ENCODE data around the gene CD302. TPM values are rescaled to one million over a fixed set of nuclear protein-coding genes. Genes with fewer than 3 reads are reported as not detected.
"Not testable (repeated sequence)": the region's sequence is repeated elsewhere in the genome, so short reads cannot be mapped to it uniquely, and the experiment has no call there.

The CD302 gene
- total RNA-seq, 1 experiment from 2014 or later, result 0.68 TPM

DNA sequence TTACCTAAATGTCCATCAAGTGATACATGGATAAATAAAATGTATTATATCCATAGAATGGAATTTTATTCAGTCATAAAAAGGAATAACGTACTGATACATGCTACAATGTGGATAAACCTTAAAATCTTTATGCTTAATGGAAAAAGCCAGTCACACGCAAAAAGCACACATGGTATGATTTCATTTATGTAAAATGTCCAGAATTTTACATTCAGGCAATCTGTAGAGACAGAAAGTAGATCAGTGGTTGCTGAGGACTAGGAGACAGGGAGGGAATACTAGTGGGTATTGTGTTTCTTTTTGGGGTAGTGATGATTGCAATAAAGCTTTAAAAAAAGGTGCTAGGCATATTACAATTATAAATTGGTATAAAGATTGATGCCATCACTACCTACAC lies 30.7 kb upstream of the CD302 start:
- TF ChIP-seq CTCF (conservative IDR thresholded peaks at IDR 0.05), result no peak
- peaks cover 95% of the 10 kb centered on the region for H3K27me3 Mint-ChIP-seq (ENCODE audit: low read depth)
- no peak overlapping the region for H3K14ac ChIP-seq (ENCODE audit: insufficient read depth, low read length)

DNA sequence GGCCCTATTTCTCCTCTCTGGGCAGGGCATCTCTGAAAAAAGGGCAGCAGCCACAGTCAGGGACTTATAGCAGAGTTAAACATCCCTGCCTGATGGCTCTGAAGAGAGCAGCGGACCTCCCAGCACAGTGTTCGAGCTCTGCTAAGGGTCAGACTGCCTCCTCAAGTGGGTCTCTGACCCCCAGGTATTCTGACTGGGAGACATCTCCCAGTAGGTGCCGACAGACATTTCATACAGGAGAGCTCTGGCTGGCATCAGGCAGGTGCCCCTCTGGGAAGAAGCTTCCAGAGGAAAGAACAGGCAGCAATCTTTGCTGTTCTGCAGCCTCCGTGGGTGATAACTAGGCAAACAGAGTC lies 24.4 kb upstream of the CD302 start:
- H3K4ac ChIP-seq (ENCODE audit: low read depth, low read length); H3T11ph ChIP-seq (ENCODE audit: low read length); H4K20me1 ChIP-seq (ENCODE audit: control insufficient read depth, insufficient read depth, insufficient read length); H3K9me3 ChIP-seq (ENCODE audit: control insufficient read depth, low read depth, low read length); H3K23me2 ChIP-seq (ENCODE audit: insufficient read length, low read depth, low read length, poor library complexity, severe bottlenecking); H3K4me1 Mint-ChIP-seq; H2BK12ac ChIP-seq (ENCODE audit: insufficient read length, low read depth, low read length); H4K5ac ChIP-seq (ENCODE audit: insufficient read length, low read depth, low read length); H2AFZ ChIP-seq (ENCODE audit: low read length); H4K8ac ChIP-seq (replicated peaks; ENCODE audit: insufficient read length, low read depth, low read length); H3K14ac ChIP-seq (ENCODE audit: insufficient read depth, low read length); H3K4me1 ChIP-seq (ENCODE audit: insufficient read depth, low read length); H3K79me2 ChIP-seq (ENCODE audit: insufficient read depth, low read length); H3K9me3 Mint-ChIP-seq; H3K36me3 Mint-ChIP-seq (ENCODE audit: insufficient read depth in 1 of 3, low read depth in 3 of 3); H2BK20ac ChIP-seq (ENCODE audit: low read depth, low read length, poor library complexity, severe bottlenecking); H3K27me3 ChIP-seq (ENCODE audit: insufficient read depth, low read length); H4K91ac ChIP-seq (ENCODE audit: insufficient read length, low read depth, low read length); H3K18ac ChIP-seq (ENCODE audit: insufficient read length, low read depth, low read length); H3K56ac ChIP-seq (ENCODE audit: insufficient read length, low read depth, low read length); H3K9ac ChIP-seq (ENCODE audit: extremely low read depth, insufficient read length, low read length); H3K4me2 ChIP-seq (ENCODE audit: insufficient read depth, insufficient read length, low read length); H3K27ac ChIP-seq (ENCODE audit: insufficient read length, low read depth, low read length); H3K79me1 ChIP-seq (ENCODE audit: insufficient read depth, low read depth, low read length, poor library complexity, severe bottlenecking); H3K23ac ChIP-seq (ENCODE audit: insufficient read length, low read depth, low read length); H2AK5ac ChIP-seq (ENCODE audit: insufficient read length, low read length); H2BK120ac ChIP-seq (ENCODE audit: low read depth, low read length, poor library complexity, severe bottlenecking); H2BK15ac ChIP-seq (ENCODE audit: low read depth, low read length); H2BK5ac ChIP-seq (ENCODE audit: insufficient read length, low read length); DNase-seq; H3K27ac Mint-ChIP-seq; H3K4me3 Mint-ChIP-seq: not testable (repeated sequence)
- WGBS (ENCODE audit: extremely low coverage, insufficient read length, low lambda C conversion rate), result no CpG with 5 or more reads among the region's 4 CpGs
- peaks cover 57% of the 10 kb centered on the region for H3K27me3 Mint-ChIP-seq (ENCODE audit: low read depth)

More for the DNA sequence above, 30.7 kb upstream of the CD302 start:
- no peaks in the 10 kb centered on the region for H4K20me1 ChIP-seq (ENCODE audit: control insufficient read depth, insufficient read depth, insufficient read length)
- no peaks in the 10 kb centered on the region for H3K23me2 ChIP-seq (ENCODE audit: insufficient read length, low read depth, low read length, poor library complexity, severe bottlenecking)
- Mint-ChIP-seq H3K36me3 (ENCODE audit: insufficient read depth in 1 of 3, low read depth in 3 of 3) (no peaks in the 10 kb centered on the region; a peak in 1 of 7 replicates), H3K4me3 (no peak overlapping the region), H3K4me1 (no peaks in the 10 kb centered on the region), H3K9me3 (no peaks in the 10 kb centered on the region; a peak in 1 of 5 replicates), H3K27ac (no peak overlapping the region)
- H3K23ac ChIP-seq (ENCODE audit: insufficient read length, low read depth, low read length), result no peak overlapping the region
- no peaks in the 10 kb centered on the region for H3K79me1 ChIP-seq (ENCODE audit: insufficient read depth, low read depth, low read length, poor library complexity, severe bottlenecking)
- H4K5ac ChIP-seq (ENCODE audit: insufficient read length, low read depth, low read length), result no peak overlapping the region
- H2BK20ac ChIP-seq (ENCODE audit: low read depth, low read length, poor library complexity, severe bottlenecking), result no peak overlapping the region
- no peak overlapping the region for H2BK120ac ChIP-seq (ENCODE audit: low read depth, low read length, poor library complexity, severe bottlenecking)
- H3K27ac ChIP-seq (ENCODE audit: insufficient read length, low read depth, low read length), result no peak overlapping the region
- no peak overlapping the region for H3K4me2 ChIP-seq (ENCODE audit: insufficient read depth, insufficient read length, low read length)
- no peak overlapping the region for H4K91ac ChIP-seq (ENCODE audit: insufficient read length, low read depth, low read length)
- WGBS (ENCODE audit: extremely low coverage, insufficient read length, low lambda C conversion rate), result no CpG with 5 or more reads among the region's 2 CpGs
- H2BK5ac ChIP-seq (ENCODE audit: insufficient read length, low read length), result no peak overlapping the region
- H2AFZ ChIP-seq (ENCODE audit: low read length), result no peak overlapping the region
- no peak overlapping the region for H2BK15ac ChIP-seq (ENCODE audit: low read depth, low read length)
- no peaks in the 10 kb centered on the region; the same call in 1 of the 2 replicates for H3K79me2 ChIP-seq (ENCODE audit: insufficient read depth, low read length)
- peaks cover 26% of the 10 kb centered on the region; the same call in 1 of the 2 replicates for H3K27me3 ChIP-seq (ENCODE audit: insufficient read depth, low read length)
- no peak overlapping the region for H3T11ph ChIP-seq (ENCODE audit: low read length)
- no peak overlapping the region for H2BK12ac ChIP-seq (ENCODE audit: insufficient read length, low read depth, low read length)
- no peaks in the 10 kb centered on the region for H3K4me1 ChIP-seq (ENCODE audit: insufficient read depth, low read length)
- no peak overlapping the region for H3K9ac ChIP-seq (ENCODE audit: extremely low read depth, insufficient read length, low read length)
- no peak overlapping the region for H4K8ac ChIP-seq (replicated peaks; ENCODE audit: insufficient read length, low read depth, low read length)
- H2AK5ac ChIP-seq (ENCODE audit: insufficient read length, low read length), result no peak overlapping the region
- H3K18ac ChIP-seq (ENCODE audit: insufficient read length, low read depth, low read length), result no peak overlapping the region
- no peak overlapping the region for H3K4ac ChIP-seq (ENCODE audit: low read depth, low read length)
- no peak overlapping the region for H3K56ac ChIP-seq (ENCODE audit: insufficient read length, low read depth, low read length)
- no peak for DNase-seq
- H3K9me3 ChIP-seq (ENCODE audit: control insufficient read depth, low read depth, low read length), result no peaks in the 10 kb centered on the region
